HEK293 (cell line): ENCODE measurements around the gene ANXA7.

Experiments
- CTCF ChIA-PET: fragments of 350-600 bp; formaldehyde crosslinking; extraction: SDS; loops from one replicate; lab custom pipeline; 2021; ENCODE audit warnings: antibody characterized with exemption; lab: Yijun Ruan, JAX
- POLR2A ChIA-PET: fragments of 300-600 bp; formaldehyde crosslinking; extraction: SDS; loops from one replicate; lab custom pipeline; 2020; ENCODE audit warnings: antibody characterized with exemption, inconsistent platforms; lab: Yijun Ruan, JAX
- H3K27ac ChIP-seq: fragments of 200-500 bp; sonication (Bioruptor generic); 2 replicates; pipeline ENCODE4 v1.5.1; 2014; ENCODE audit warnings: low read depth, low read length, control low read depth, inconsistent platforms; ENCODE audit errors: extremely low read depth
- H3K36me3 ChIP-seq, 2 experiments: fragments of 200-500 bp in 1 of 2; sonication (Bioruptor generic) in 1 of 2; 1 replicate in 1 of 2; 2 replicates in 1 of 2; pipeline ENCODE4 v1.5.1; 2014 to 2017; ENCODE audit warnings: inconsistent platforms in 2 of 2, low read length in 2 of 2; ENCODE audit not compliant: control insufficient read depth in 2 of 2, insufficient read depth in 1 of 2
- H3K4me1 ChIP-seq: fragments of 200-500 bp; sonication (Bioruptor generic); 2 replicates; pipeline ENCODE4 v1.5.1; 2014; ENCODE audit warnings: mild to moderate bottlenecking, low read length, inconsistent platforms; ENCODE audit not compliant: control insufficient read depth, insufficient read depth
- H3K4me3 ChIP-seq: 2 replicates; pipeline ENCODE4 v1.5.1; 2011; ENCODE audit warnings: low read depth, mild to moderate bottlenecking, control low read depth, low read length, moderate library complexity
- H3K9me3 ChIP-seq: fragments of 200-500 bp; sonication (Bioruptor generic); 2 replicates; pipeline ENCODE4 v1.5.1; 2014; ENCODE audit warnings: low read depth, low read length, inconsistent platforms; ENCODE audit not compliant: control insufficient read depth, insufficient read depth
- BCL6B ChIP-seq: fragments of 450-650 bp; formaldehyde crosslinking; IDR thresholded peaks from 2 replicates; pipeline ENCODE4 v1.5.1; 2017; ENCODE audit warnings: missing biosample characterization, missing genetic modification characterization
- KLF16 ChIP-seq: fragments of 450-650 bp; formaldehyde crosslinking; IDR thresholded peaks from 2 replicates; pipeline ENCODE4 v1.5.1; 2017; ENCODE audit warnings: missing biosample characterization, missing genetic modification characterization
- PATZ1 ChIP-seq: fragments of 450-650 bp; formaldehyde crosslinking; IDR thresholded peaks from 2 replicates; pipeline ENCODE4 v1.5.1; 2016; ENCODE audit warnings: missing biosample characterization, missing genetic modification characterization
- PRDM1 ChIP-seq: fragments of 450-650 bp; formaldehyde crosslinking; IDR thresholded peaks from 2 replicates; pipeline ENCODE4; 2016; ENCODE audit warnings: missing biosample characterization, missing genetic modification characterization
- SP3 ChIP-seq: fragments of 450-650 bp; formaldehyde crosslinking; IDR thresholded peaks from 2 replicates; pipeline ENCODE4 v1.5.1; 2016; ENCODE audit warnings: missing biosample characterization, missing genetic modification characterization
- TCF7L2 ChIP-seq: IDR thresholded peaks from 2 replicates; pipeline ENCODE4 v1.6.1; 2011; ENCODE audit warnings: low read depth, mild to moderate bottlenecking, inconsistent platforms, low read length, moderate library complexity, borderline replicate concordance
- TRIM28 ChIP-seq: IDR thresholded peaks from 2 replicates; pipeline ENCODE4 v1.6.1; 2011; ENCODE audit warnings: low read length, control low read depth, borderline replicate concordance
- TSHZ1 ChIP-seq: fragments of 450-650 bp; formaldehyde crosslinking; IDR thresholded peaks from 2 replicates; pipeline ENCODE4 v1.5.1; 2016; ENCODE audit warnings: missing biosample characterization, missing genetic modification characterization, borderline replicate concordance
- YY1 ChIP-seq: fragments of 450-650 bp; formaldehyde crosslinking; IDR thresholded peaks from 2 replicates; pipeline ENCODE4 v1.5.1; 2018; ENCODE audit warnings: missing biosample characterization, missing genetic modification characterization
- ZBTB17 ChIP-seq: fragments of 450-650 bp; formaldehyde crosslinking; IDR thresholded peaks from 2 replicates; pipeline ENCODE4 v1.5.1; 2016; ENCODE audit warnings: missing biosample characterization, missing genetic modification characterization
- ZBTB48 ChIP-seq: fragments of 450-650 bp; formaldehyde crosslinking; IDR thresholded peaks from 2 replicates; pipeline ENCODE4 v1.5.1; 2016; ENCODE audit warnings: missing biosample characterization, missing genetic modification characterization
- ZNF169 ChIP-seq: fragments of 450-650 bp; formaldehyde crosslinking; IDR thresholded peaks from 2 replicates; pipeline ENCODE4 v1.5.1; 2016; ENCODE audit warnings: missing biosample characterization, missing genetic modification characterization
- ZNF274 ChIP-seq, 2 experiments: fragments of 200-500 bp in 1 of 2; fragments of 450-650 bp in 1 of 2; sonication (Bioruptor generic) in 1 of 2; formaldehyde crosslinking in 1 of 2; IDR thresholded peaks; 2 replicates each; pipeline versions ENCODE4 v1.5.1 to v1.6.1; 2014 to 2016; ENCODE audit warnings: borderline replicate concordance in 1 of 2, inconsistent platforms in 1 of 2, low read length in 1 of 2, missing biosample characterization in 1 of 2, missing genetic modification characterization in 1 of 2
- ZNF350 ChIP-seq: fragments of 450-650 bp; formaldehyde crosslinking; IDR thresholded peaks from 2 replicates; pipeline ENCODE4 v1.5.0; 2017; ENCODE audit warnings: missing biosample characterization, mild to moderate bottlenecking, missing genetic modification characterization
- ZNF518A ChIP-seq: fragments of 450-650 bp; formaldehyde crosslinking; conservative IDR thresholded peaks from 2 replicates; pipeline ENCODE4 v1.5.1; 2016; ENCODE audit warnings: low read depth, missing biosample characterization, missing genetic modification characterization
- ZNF645 ChIP-seq: fragments of 450-650 bp; formaldehyde crosslinking; IDR thresholded peaks from 2 replicates; pipeline ENCODE4; 2016; ENCODE audit warnings: missing biosample characterization, missing genetic modification characterization
- ZNF701 ChIP-seq: fragments of 450-650 bp; formaldehyde crosslinking; IDR thresholded peaks from 2 replicates; pipeline ENCODE4 v1.5.1; 2016; ENCODE audit warnings: missing biosample characterization, missing genetic modification characterization
- ZSCAN16 ChIP-seq: fragments of 450-650 bp; formaldehyde crosslinking; IDR thresholded peaks from 2 replicates; pipeline ENCODE4 v1.5.1; 2016; ENCODE audit warnings: missing biosample characterization, missing genetic modification characterization
- ZSCAN18 ChIP-seq: fragments of 450-650 bp; formaldehyde crosslinking; IDR thresholded peaks from 2 replicates; pipeline ENCODE4 v1.5.1; 2016; ENCODE audit warnings: missing biosample characterization, missing genetic modification characterization

The ANXA7 gene

GRCh38 chr10:73344269-73344668 lies 69.6 kb downstream of the ANXA7 start:
- TF ChIP-seq SP3 (no peak), PATZ1 (tag by site-specific recombination) (no peak), ZSCAN16 (tag by site-specific recombination) (no peak), YY1 (tag by site-specific recombination) (no peak), ZNF274 (IDR thresholded peaks at IDR 0.05; ENCODE audit: low read length) (no peak), ZNF274 (tag by site-specific recombination; IDR thresholded peaks at IDR 0.05; ENCODE audit: borderline replicate concordance) (no peak), ZNF518A (tag by site-specific recombination) (no peak), ZNF169 (tag by site-specific recombination) (no peak), ZBTB17 (tag by site-specific recombination) (no peak), ZBTB48 (tag by site-specific recombination) (no peak), KLF16 (tag by site-specific recombination) (no peak), ZNF701 (no peak), ZNF350 (tag by site-specific recombination) (no peak), PRDM1 (no peak), ZNF645 (no peak), BCL6B (no peak), TRIM28 (no peak), TSHZ1 (tag by site-specific recombination) (no peak), TCF7L2 (no peak), ZSCAN18 (tag by site-specific recombination) (no peak)
- ChIA-PET POLR2A (no interaction called here), CTCF (no interaction called here)
- Histone ChIP-seq H3K4me3 (no peak overlapping the region), H3K27ac (no peak overlapping the region), H3K4me1 (no peaks in the 10 kb centered on the region), H3K36me3 (peaks cover 3 to 33% of the 10 kb centered on the region in 2 experiments; a peak in 2 of 3 replicates), H3K9me3 (no peaks in the 10 kb centered on the region)
